BE2C (cell line): Measurements from ENCODE around the gene CNN3.

Experiments used
- DNase-seq: peaks from one replicate; pipeline ENCODE4 v3.0.0-alpha.2; 2020
- H3K27me3 ChIP-seq: fragments of 250-450 bp; sonication (Bioruptor Pico); 2 replicates; pipeline ENCODE4 v1.5.1; 2020; ENCODE audit warnings: mild to moderate bottlenecking
- H3K36me3 ChIP-seq: fragments of 250-450 bp; sonication (Bioruptor Pico); 2 replicates; pipeline ENCODE4 v1.5.1; 2020; ENCODE audit warnings: mild to moderate bottlenecking
- H3K4me1 ChIP-seq: fragments of 250-450 bp; sonication (Bioruptor Pico); 2 replicates; pipeline ENCODE4 v1.5.1; 2020
- H3K4me3 ChIP-seq: 2 replicates; pipeline ENCODE4 v1.5.1; 2011; ENCODE audit warnings: low read depth, low read length
- H3K9me3 ChIP-seq: fragments of 250-450 bp; sonication (Bioruptor Pico); 2 replicates; pipeline ENCODE4 v1.5.1; 2020
- CTCF ChIP-seq: IDR thresholded peaks from 2 replicates; pipeline ENCODE4 v1.5.1; 2012; ENCODE audit warnings: mild to moderate bottlenecking, low read depth, low read length

CNN3 gene

GRCh38 chr1:94865360-94865759 lies 61.5 kb downstream of the CNN3 start:
- H3K4me1 ChIP-seq = peaks cover 3% of the 10 kb centered on the region
- no peak for DNase-seq
- no peaks in the 10 kb centered on the region for H3K9me3 ChIP-seq
- H3K27me3 ChIP-seq = no peaks in the 10 kb centered on the region
- H3K4me3 ChIP-seq = no peak overlapping the region
- no peaks in the 10 kb centered on the region for H3K36me3 ChIP-seq
- TF ChIP-seq CTCF = no peak

DNA sequence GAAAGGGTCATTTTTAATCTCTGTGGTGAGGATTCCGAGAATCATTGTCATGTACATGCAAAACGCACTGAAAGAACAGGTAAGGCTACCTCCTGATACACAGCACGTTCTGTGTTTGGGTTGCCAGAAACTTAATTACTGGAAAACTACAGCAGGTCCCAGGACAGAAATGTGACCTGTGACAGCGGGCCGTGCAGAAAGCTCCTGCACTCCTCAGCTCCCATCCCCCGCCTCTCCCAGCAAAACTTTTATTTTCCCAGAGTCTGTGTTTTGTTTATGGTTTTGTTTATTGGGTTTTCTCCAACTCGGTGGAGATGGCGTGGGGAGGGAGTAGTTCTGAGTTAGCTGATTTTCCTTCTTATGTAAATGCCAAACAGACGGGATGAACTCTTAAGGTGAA lies 62.1 kb downstream of the CNN3 start:
- H3K4me1 ChIP-seq = peaks cover 4% of the 10 kb centered on the region
- no peaks in the 10 kb centered on the region for H3K9me3 ChIP-seq
- H3K36me3 ChIP-seq = no peaks in the 10 kb centered on the region
- H3K27me3 ChIP-seq = no peaks in the 10 kb centered on the region
- DNase-seq = no peak
- no peak for TF ChIP-seq CTCF
- H3K4me3 ChIP-seq = no peak overlapping the region

DNA sequence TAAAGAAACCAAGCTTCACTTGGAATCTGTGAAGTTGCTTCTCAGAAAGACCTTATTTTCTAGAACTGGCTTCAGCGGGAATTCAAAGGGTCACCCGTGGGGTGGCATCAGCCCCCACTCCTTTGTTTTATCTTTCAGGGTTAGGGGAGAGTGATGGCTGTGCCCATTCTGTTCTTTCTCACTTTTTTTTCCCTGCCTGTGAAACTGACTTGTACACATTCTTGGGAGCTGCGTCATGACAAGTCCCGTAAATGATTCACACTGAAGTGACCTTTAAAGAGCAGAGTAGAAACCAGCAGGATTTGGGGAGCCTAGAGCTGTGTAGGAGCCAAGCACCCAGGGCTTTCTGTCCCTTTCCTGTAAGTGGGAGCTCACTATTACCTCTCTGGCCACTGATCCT lies 63.0 kb downstream of the CNN3 start:
- Histone ChIP-seq H3K36me3 (no peaks in the 10 kb centered on the region), H3K9me3 (no peaks in the 10 kb centered on the region), H3K4me3 (no peak overlapping the region), H3K27me3 (no peaks in the 10 kb centered on the region), H3K4me1 (peaks cover 10% of the 10 kb centered on the region)
- TF ChIP-seq CTCF = no peak
- no peak for DNase-seq

GRCh38 chr1:94863297-94863911 lies 63.5 kb downstream of the CNN3 start:
- TF ChIP-seq CTCF = no peak
- Histone ChIP-seq H3K27me3 (no peaks in the 10 kb centered on the region), H3K36me3 (no peaks in the 10 kb centered on the region), H3K4me1 (peaks cover 14% of the 10 kb centered on the region), H3K4me3 (no peak overlapping the region), H3K9me3 (no peaks in the 10 kb centered on the region)
- DNase-seq = no peak

DNA sequence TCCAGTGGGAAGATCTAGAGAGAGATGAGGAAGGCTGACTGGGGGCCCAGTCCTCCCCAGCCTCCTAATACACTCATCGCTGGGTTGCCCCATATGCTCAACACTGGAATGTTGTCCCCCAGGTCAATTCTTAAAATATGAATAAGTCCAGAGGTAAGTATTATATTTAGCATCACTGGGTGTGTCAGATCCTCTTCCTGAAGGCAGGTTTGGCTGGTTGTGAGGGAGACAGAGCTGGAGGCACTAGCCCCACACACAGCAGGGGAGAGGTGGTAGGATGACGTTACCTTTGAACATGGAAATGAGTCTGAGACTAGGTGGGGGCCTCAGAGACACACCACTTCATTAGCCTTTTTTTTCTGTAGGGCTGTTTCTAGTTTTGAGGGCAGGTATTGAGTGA lies 64.2 kb downstream of the CNN3 start:
- no peak overlapping the region for H3K4me3 ChIP-seq
- DNase-seq = no peak
- no peaks in the 10 kb centered on the region for H3K36me3 ChIP-seq
- H3K9me3 ChIP-seq = no peaks in the 10 kb centered on the region
- peaks cover 15% of the 10 kb centered on the region for H3K4me1 ChIP-seq
- H3K27me3 ChIP-seq = no peaks in the 10 kb centered on the region
- no peak for TF ChIP-seq CTCF

DNA sequence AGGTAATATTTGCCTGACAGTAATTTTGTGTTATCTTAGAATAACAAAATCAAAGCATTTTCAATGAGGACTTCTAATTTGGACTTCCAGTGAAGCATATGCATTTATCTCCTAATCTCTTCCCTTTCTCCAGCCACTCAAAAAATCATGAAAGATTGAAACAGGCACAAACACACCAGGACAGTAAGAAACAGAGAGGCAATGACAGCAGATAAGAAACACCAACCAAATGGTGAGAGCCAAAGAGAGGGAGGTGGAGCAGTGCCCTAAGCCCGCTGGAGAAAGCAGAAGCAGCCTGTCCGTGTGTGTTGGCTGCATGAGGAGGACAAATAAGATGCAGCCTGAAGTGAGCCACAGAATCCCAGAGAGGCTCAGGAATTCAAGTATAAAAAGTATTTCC lies 67.7 kb downstream of the CNN3 start:
- H3K9me3 ChIP-seq = no peaks in the 10 kb centered on the region
- H3K27me3 ChIP-seq = no peaks in the 10 kb centered on the region
- DNase-seq = peak; percentile 34
- peaks cover 15% of the 10 kb centered on the region for H3K4me1 ChIP-seq
- no peaks in the 10 kb centered on the region for H3K36me3 ChIP-seq
- no peak for TF ChIP-seq CTCF
- no peak overlapping the region for H3K4me3 ChIP-seq
